ENCODE results near the gene NSD2. TPM values are rescaled to one million over a fixed set of nuclear protein-coding genes. Genes with fewer than 3 reads are reported as not detected.

NSD2 gene
- total and polyA plus RNA-seq, 3 donors from 2014 or later = 108 to 144 (median 124) TPM

DNA sequence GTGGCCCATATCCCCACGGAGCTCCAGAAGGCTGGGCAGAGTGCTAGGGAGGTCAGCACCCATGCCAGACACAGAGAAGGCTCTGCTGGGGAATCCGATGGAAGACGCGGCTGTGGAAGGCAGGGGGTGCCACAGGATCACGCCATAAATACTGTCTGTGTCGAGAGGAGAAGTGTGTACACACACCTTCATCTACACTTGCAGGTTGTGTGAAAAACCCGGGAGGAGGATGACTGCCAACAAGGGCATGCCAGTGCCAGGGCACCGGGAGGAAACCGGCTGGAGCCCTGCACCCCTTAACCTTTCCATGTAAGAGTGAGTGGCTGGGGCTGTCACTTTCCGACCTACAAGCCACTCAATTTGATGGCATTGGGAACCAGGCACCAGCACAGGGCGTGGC lies 46.4 kb upstream of the NSD2 start:
- intact Hi-C loops (cut with DNase I; ENCODE audit: low total_unique reads) = no loop called here
- Histone ChIP-seq H3K27ac (no peak overlapping the region), H3K4me1 (no peaks in the 10 kb centered on the region), H3K4me3 (no peak overlapping the region), H3K9me3 (no peaks in the 10 kb centered on the region), H3K36me3 (ENCODE audit: low read depth, missing control alignments) (no peaks in the 10 kb centered on the region), H3K27me3 (no peaks in the 10 kb centered on the region)
- TF ChIP-seq, protein P1, sequence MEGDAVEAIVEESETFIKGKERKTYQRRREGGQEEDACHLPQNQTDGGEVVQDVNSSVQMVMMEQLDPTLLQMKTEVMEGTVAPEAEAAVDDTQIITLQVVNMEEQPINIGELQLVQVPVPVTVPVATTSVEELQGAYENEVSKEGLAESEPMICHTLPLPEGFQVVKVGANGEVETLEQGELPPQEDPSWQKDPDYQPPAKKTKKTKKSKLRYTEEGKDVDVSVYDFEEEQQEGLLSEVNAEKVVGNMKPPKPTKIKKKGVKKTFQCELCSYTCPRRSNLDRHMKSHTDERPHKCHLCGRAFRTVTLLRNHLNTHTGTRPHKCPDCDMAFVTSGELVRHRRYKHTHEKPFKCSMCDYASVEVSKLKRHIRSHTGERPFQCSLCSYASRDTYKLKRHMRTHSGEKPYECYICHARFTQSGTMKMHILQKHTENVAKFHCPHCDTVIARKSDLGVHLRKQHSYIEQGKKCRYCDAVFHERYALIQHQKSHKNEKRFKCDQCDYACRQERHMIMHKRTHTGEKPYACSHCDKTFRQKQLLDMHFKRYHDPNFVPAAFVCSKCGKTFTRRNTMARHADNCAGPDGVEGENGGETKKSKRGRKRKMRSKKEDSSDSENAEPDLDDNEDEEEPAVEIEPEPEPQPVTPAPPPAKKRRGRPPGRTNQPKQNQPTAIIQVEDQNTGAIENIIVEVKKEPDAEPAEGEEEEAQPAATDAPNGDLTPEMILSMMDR (IDR thresholded peaks at IDR 0.05) = no peak
- no peak for TF ChIP-seq POLR2A (IDR thresholded peaks at IDR 0.05)
- DNase-seq = no peak
- WGBS, 2 donors = 88 to 89% methylated on average over 11 of the region's 11 CpGs

DNA sequence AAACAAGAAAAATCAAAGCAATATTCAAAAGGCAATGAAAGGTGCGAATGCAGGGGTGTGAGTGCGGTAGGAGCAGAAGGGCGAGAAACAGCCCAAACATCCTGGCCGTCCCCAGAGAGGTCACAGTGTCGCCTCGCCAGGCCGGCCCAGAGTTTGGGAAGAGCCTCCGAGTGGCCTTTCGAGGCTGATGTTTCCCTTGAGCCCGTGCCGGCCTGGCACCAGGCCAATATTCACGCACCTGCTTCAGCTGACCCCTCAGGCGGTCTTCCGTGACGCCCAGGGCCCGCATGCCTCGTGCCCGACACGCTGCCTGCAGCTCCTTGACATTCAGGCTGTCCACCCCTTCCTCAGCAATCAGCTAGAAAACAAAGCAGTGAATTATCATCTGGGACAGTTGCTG lies 45.9 kb upstream of the NSD2 start:
- H3K4me1 ChIP-seq = no peaks in the 10 kb centered on the region
- TF ChIP-seq POLR2A (IDR thresholded peaks at IDR 0.05) = no peak
- TF ChIP-seq, protein P1 (IDR thresholded peaks at IDR 0.05) = no peak
- no peaks in the 10 kb centered on the region for H3K9me3 ChIP-seq
- no peak for DNase-seq
- H3K27ac ChIP-seq = no peak overlapping the region
- no peak overlapping the region for H3K4me3 ChIP-seq
- intact Hi-C loops (cut with DNase I; ENCODE audit: low total_unique reads) = no loop called here
- no peaks in the 10 kb centered on the region for H3K27me3 ChIP-seq
- 88% methylated on average over 19 of the region's 19 CpGs for WGBS, 2 donors
- H3K36me3 ChIP-seq (ENCODE audit: low read depth, missing control alignments) = no peaks in the 10 kb centered on the region

DNA sequence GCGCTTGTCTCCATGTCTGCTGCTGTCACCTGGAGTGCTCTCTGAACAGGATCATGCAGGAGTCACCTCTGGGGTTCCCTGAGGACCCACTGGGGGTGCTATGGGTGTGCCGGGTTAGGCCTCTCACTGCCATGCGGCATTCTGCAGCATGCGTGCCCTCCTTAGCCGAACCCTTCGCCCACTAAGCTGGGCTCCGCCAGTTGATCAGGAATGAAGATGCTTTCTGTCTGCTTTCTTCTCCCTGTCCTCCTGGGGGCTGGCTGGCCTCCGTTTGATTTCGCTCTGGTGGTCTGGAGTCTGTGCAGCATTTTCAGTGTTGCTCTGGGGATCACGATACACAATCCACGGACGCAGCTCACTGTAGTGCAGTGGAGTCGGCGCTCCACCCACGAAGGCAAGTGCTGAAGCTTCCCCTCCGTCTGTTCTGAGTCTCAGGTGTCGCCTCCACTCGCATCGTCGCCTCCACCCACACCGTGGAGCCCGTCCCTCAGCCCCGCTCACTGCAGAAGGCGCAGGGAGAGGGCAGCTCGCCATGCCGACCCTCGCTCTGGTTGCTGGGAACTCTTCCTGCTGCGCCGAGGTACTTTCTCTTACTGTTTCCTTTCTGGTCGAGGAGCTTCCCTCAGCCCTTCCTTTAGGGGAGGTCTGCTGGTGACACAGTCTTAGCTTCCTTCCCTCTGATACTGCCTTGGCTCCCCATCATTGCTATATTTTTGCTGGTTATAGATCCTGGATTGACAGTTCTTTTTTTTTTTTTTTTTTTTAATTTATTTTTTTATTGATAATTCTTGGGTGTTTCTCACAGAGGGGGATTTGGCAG lies 44.5 kb upstream of the NSD2 start:
- intact Hi-C loops (cut with DNase I; ENCODE audit: low total_unique reads) = no loop called here
- no peak for DNase-seq
- no peaks in the 10 kb centered on the region for H3K4me1 ChIP-seq
- H3K27ac ChIP-seq = no peak overlapping the region
- no peak overlapping the region for H3K4me3 ChIP-seq
- H3K27me3 ChIP-seq = no peaks in the 10 kb centered on the region
- H3K9me3 ChIP-seq = no peaks in the 10 kb centered on the region
- TF ChIP-seq, protein P1 (IDR thresholded peaks at IDR 0.05) = no peak
- no peak for TF ChIP-seq POLR2A (IDR thresholded peaks at IDR 0.05)
- H3K36me3 ChIP-seq (ENCODE audit: low read depth, missing control alignments) = no peaks in the 10 kb centered on the region
- WGBS, 2 donors = 89 to 94% methylated on average over 28 to 30 of the region's 30 CpGs

DNA sequence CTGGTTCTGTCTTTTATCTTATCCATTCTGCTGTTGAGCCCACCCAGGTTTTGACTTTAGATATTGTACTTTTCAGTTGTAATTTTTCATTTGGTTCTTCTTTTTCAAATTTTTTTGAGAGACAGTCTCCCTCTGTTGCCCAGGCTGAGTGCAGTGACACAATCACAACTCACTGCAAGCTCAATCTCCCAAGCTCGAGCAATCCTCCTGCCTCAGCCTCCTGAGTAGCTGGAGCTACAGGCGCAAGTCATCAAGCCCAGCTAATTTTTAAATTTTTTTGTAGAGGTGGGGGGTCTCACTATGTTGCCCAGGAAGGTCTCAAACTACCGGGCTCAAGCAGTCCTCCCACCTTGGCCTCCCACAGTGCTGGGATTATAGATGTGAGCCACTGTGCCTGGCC lies 41.0 kb upstream of the NSD2 start:
- intact Hi-C loops (cut with DNase I; ENCODE audit: low total_unique reads) = no loop called here
- Histone ChIP-seq H3K27me3 (no peaks in the 10 kb centered on the region), H3K27ac (no peak overlapping the region), H3K36me3 (ENCODE audit: low read depth, missing control alignments) (no peaks in the 10 kb centered on the region), H3K4me3 (no peak overlapping the region), H3K9me3 (no peaks in the 10 kb centered on the region), H3K4me1 (peaks cover 8% of the 10 kb centered on the region)
- WGBS, 2 donors = 81 to 92% methylated on average over 3 of the region's 3 CpGs
- no peak for DNase-seq
- TF ChIP-seq, protein P1 (IDR thresholded peaks at IDR 0.05) = no peak
- TF ChIP-seq POLR2A (IDR thresholded peaks at IDR 0.05) = no peak

All from testis (tissue), 3 donors.